ENCODE measurements around the gene RIMKLB.
A peak's percentile ranks its signal among the peaks of the same experiment; 100 is the strongest.
"Not testable (repeated sequence)": the region's sequence is repeated elsewhere in the genome, so short reads cannot be mapped to it uniquely, and the experiment has no call there.

Gene RIMKLB

GRCh38 chr12:8804833-8805232 lies 107.0 kb downstream of the RIMKLB start:
- DNase-seq; intact Hi-C loops (cut with DNase I): not testable (repeated sequence)

- intact Hi-C loops (cut with DNase I); DNase-seq: not testable (repeated sequence)
These were observed 107.7 kb downstream of the RIMKLB start for GRCh38 chr12:8805487-8805886.

- intact Hi-C loops (cut with DNase I); DNase-seq: not testable (repeated sequence)
These were observed 109.3 kb downstream of the RIMKLB start for GRCh38 chr12:8807084-8807483.

- intact Hi-C loops (cut with DNase I), result not testable (repeated sequence)
- peak in 1 of 42 donors; percentile 16 for DNase-seq
These were observed 112.3 kb downstream of the RIMKLB start for GRCh38 chr12:8810112-8810511.

- intact Hi-C loops (cut with DNase I), result no loop called here
- DNase-seq, result peak in 1 of 42 donors; percentile 9
These were observed 116.0 kb downstream of the RIMKLB start for GRCh38 chr12:8813572-8814357.

- no peak for DNase-seq
- intact Hi-C loops (cut with DNase I), result no loop called here
These were observed 118.8 kb downstream of the RIMKLB start for GRCh38 chr12:8816448-8817050.

GRCh38 chr12:8817856-8818255 lies 120.1 kb downstream of the RIMKLB start:
- no peak for DNase-seq
- intact Hi-C loops (cut with DNase I), result no loop called here

GRCh38 chr12:8818526-8818925 lies 120.7 kb downstream of the RIMKLB start:
- intact Hi-C loops (cut with DNase I), result no loop called here
- no peak for DNase-seq

- intact Hi-C loops (cut with DNase I), result no loop called here
- no peak for DNase-seq
These were observed 121.8 kb downstream of the RIMKLB start for GRCh38 chr12:8819666-8819980.

GRCh38 chr12:8820676-8821407 lies 123.1 kb downstream of the RIMKLB start:
- intact Hi-C loops (cut with DNase I); DNase-seq: not testable (repeated sequence)

GRCh38 chr12:8821591-8821990 lies 123.8 kb downstream of the RIMKLB start:
- DNase-seq, result no peak
- intact Hi-C loops (cut with DNase I), result no loop called here

GRCh38 chr12:8822298-8822697 lies 124.5 kb downstream of the RIMKLB start, which contains the start of gene A2ML1:
A2ML1 (plus strand) TSS chr12:8822621; CDS start chr12:8822652, 31 bp downstream.
- intact Hi-C loops (cut with DNase I), result no loop called here
- no peak for DNase-seq

GRCh38 chr12:8823565-8824300 lies 125.9 kb downstream of the RIMKLB start:
- intact Hi-C loops (cut with DNase I), result no loop called here
- DNase-seq, result peak in 24 of 42 donors; percentile 13 to 66 (median 34)

GRCh38 chr12:8827551-8828256 lies 129.9 kb downstream of the RIMKLB start:
- no peak for DNase-seq
- intact Hi-C loops (cut with DNase I), result no loop called here

- intact Hi-C loops (cut with DNase I), result no loop called here
- no peak for DNase-seq
These were observed 130.7 kb downstream of the RIMKLB start for GRCh38 chr12:8828257-8829124.

GRCh38 chr12:8829125-8829518 lies 131.3 kb downstream of the RIMKLB start:
- DNase-seq, result no peak
- intact Hi-C loops (cut with DNase I), result no loop called here

GRCh38 chr12:8829621-8830020 lies 131.8 kb downstream of the RIMKLB start:
- intact Hi-C loops (cut with DNase I), result no loop called here
- peak in 1 of 42 donors; percentile 22 for DNase-seq

- no peak for DNase-seq
- intact Hi-C loops (cut with DNase I), result no loop called here
These were observed 133.3 kb downstream of the RIMKLB start for GRCh38 chr12:8831116-8831515.

All from head of caudate nucleus (tissue), 42 donors.